ENCODE results near the gene PARVG.

- no peak for TF ChIP-seq CTCF (conservative IDR thresholded peaks at IDR 0.05; ENCODE audit: low read depth, low read length)
- TF ChIP-seq EZH2 (IDR thresholded peaks at IDR 0.05; ENCODE audit: borderline replicate concordance, low read depth, low read length, poor library complexity, severe bottlenecking) = no peak
Observed at GRCh38 chr22:44144046-44144569, 36.6 kb upstream of the PARVG start.

Measured in A673 (cell line).